Stimulated activated CD4-positive, alpha-beta T cell treated with anti-CD3 and anti-CD28 coated beads, TNF-alpha, amount 100 ng/mL, for 1 hour (primary cell): ENCODE measurements around the gene TRH.
A peak's percentile ranks its signal among the peaks of the same experiment; 100 is the strongest.

ENCODE experiments used
- DNase-seq, 3 donors: peaks; one replicate each; pipeline ENCODE4 v3.0.0-alpha.2; 2020; ENCODE audit warnings: low read depth in 3 of 3, low spot score in 1 of 3

TRH gene

GRCh38 chr3:129974564-129974832 is at the start of gene TRH:
TRH (plus strand) TSS chr3:129974720; CDS start chr3:129975817, 1,097 bp downstream.
- no peak for DNase-seq

GRCh38 chr3:129927072-129927471 is 47.4 kb upstream of the TRH start:
- DNase-seq, result no peak

- DNase-seq, result no peak
Observed at GRCh38 chr3:129929383-129929782, 45.1 kb upstream of the TRH start.

GRCh38 chr3:129933471-129933870 is 41.0 kb upstream of the TRH start:
- DNase-seq, result no peak

GRCh38 chr3:129934234-129935123 is 40.0 kb upstream of the TRH start:
- peak in 1 of 3 donors; percentile 22 for DNase-seq

GRCh38 chr3:129936757-129937156 is 37.8 kb upstream of the TRH start:
- DNase-seq, result no peak

- DNase-seq, result no peak
Observed at GRCh38 chr3:129937717-129938116, 36.8 kb upstream of the TRH start.

- DNase-seq, result no peak
Observed at GRCh38 chr3:129938140-129938930, 36.2 kb upstream of the TRH start.

GRCh38 chr3:129940086-129940485 is 34.4 kb upstream of the TRH start:
- no peak for DNase-seq

- peak in 1 of 3 donors; percentile 3 for DNase-seq
Observed at GRCh38 chr3:129942296-129942695, 32.2 kb upstream of the TRH start.

- no peak for DNase-seq
Observed at GRCh38 chr3:129943020-129943419, 31.5 kb upstream of the TRH start.

GRCh38 chr3:129944709-129945108 is 29.8 kb upstream of the TRH start:
- DNase-seq, result no peak

GRCh38 chr3:129947538-129948240 is 26.8 kb upstream of the TRH start:
- no peak for DNase-seq

GRCh38 chr3:129950318-129951046 is 24.0 kb upstream of the TRH start:
- DNase-seq, result no peak

GRCh38 chr3:129952556-129953355 is 21.8 kb upstream of the TRH start:
- DNase-seq, result no peak

- no peak for DNase-seq
Observed at GRCh38 chr3:129953621-129954020, 20.9 kb upstream of the TRH start.

GRCh38 chr3:129954514-129954913 is 20.0 kb upstream of the TRH start:
- no peak for DNase-seq

- no peak for DNase-seq
Observed at GRCh38 chr3:129956936-129957335, 17.6 kb upstream of the TRH start.

- no peak for DNase-seq
Observed at GRCh38 chr3:129958755-129959154, 15.8 kb upstream of the TRH start.

- DNase-seq, result no peak
Observed at GRCh38 chr3:129961141-129961541, 13.4 kb upstream of the TRH start.
